Brain microvascular endothelial cell (primary cell): ENCODE measurements around the gene RAPGEF2.

Experiments
- DNase-seq: peaks from one replicate; pipeline ENCODE4 v3.0.0-alpha.2; 2020
- H3K27ac ChIP-seq: fragments of 250-450 bp; sonication (Bioruptor Pico); 2 replicates; pipeline ENCODE4 v1.5.1; 2020; ENCODE audit warnings: mild to moderate bottlenecking, moderate library complexity
- H3K27me3 ChIP-seq: fragments of 250-450 bp; sonication (Bioruptor Pico); replicated peaks from 2 replicates; pipeline ENCODE4 v1.5.1; 2020; ENCODE audit warnings: mild to moderate bottlenecking
- H3K36me3 ChIP-seq: fragments of 250-450 bp; sonication (Bioruptor Pico); replicated peaks from 2 replicates; pipeline ENCODE4 v1.5.1; 2020; ENCODE audit warnings: mild to moderate bottlenecking
- H3K4me3 ChIP-seq: 2 replicates; pipeline ENCODE4 v1.5.1; 2011; ENCODE audit warnings: low read depth, mild to moderate bottlenecking, control low read depth, low read length, moderate library complexity
- CTCF ChIP-seq: IDR thresholded peaks from 2 replicates; pipeline ENCODE4 v1.5.1; 2011; ENCODE audit warnings: low read depth, mild to moderate bottlenecking, moderate library complexity, low read length, control low read depth, inconsistent platforms; ENCODE audit errors: missing control alignments
- in situ Hi-C: cut with HindIII; loops from 2 replicates; pipeline ENCODE4 v1.10.0; 2017; ENCODE audit warnings: low sequenced_read_pairs, low pct_ligation_motif_present

RAPGEF2 gene

GRCh38 chr4:159162576-159162975 lies 59.7 kb downstream of the RAPGEF2 start:
- no peak for DNase-seq
- no peak overlapping the region for H3K4me3 ChIP-seq
- no peaks in the 10 kb centered on the region for H3K27me3 ChIP-seq
- H3K36me3 ChIP-seq: no peaks in the 10 kb centered on the region
- no peak overlapping the region for H3K27ac ChIP-seq
- in situ Hi-C loops: no loop called here
- no peak for TF ChIP-seq CTCF

- DNase-seq: no peak
- Histone ChIP-seq H3K36me3 (no peaks in the 10 kb centered on the region), H3K27ac (no peak overlapping the region), H3K27me3 (no peaks in the 10 kb centered on the region), H3K4me3 (no peak overlapping the region)
- in situ Hi-C loops: no loop called here
- no peak for TF ChIP-seq CTCF
These were observed 60.6 kb downstream of the RAPGEF2 start for GRCh38 chr4:159163521-159163920.

GRCh38 chr4:159169404-159170302 lies 66.8 kb downstream of the RAPGEF2 start:
- in situ Hi-C loops: no loop called here
- no peak for DNase-seq
- H3K27me3 ChIP-seq: no peaks in the 10 kb centered on the region
- H3K27ac ChIP-seq: no peak overlapping the region
- no peak for TF ChIP-seq CTCF
- no peak overlapping the region for H3K4me3 ChIP-seq
- H3K36me3 ChIP-seq: no peaks in the 10 kb centered on the region

GRCh38 chr4:159171287-159171686 lies 68.4 kb downstream of the RAPGEF2 start:
- DNase-seq: no peak
- in situ Hi-C loops: no loop called here
- no peak overlapping the region for H3K27ac ChIP-seq
- no peak overlapping the region for H3K4me3 ChIP-seq
- no peak for TF ChIP-seq CTCF
- no peaks in the 10 kb centered on the region for H3K36me3 ChIP-seq
- H3K27me3 ChIP-seq: no peaks in the 10 kb centered on the region

- Histone ChIP-seq H3K4me3 (no peak overlapping the region), H3K27ac (no peak overlapping the region), H3K27me3 (no peaks in the 10 kb centered on the region), H3K36me3 (no peaks in the 10 kb centered on the region)
- no peak for DNase-seq
- TF ChIP-seq CTCF: no peak
- in situ Hi-C loops: no loop called here
These were observed 71.0 kb downstream of the RAPGEF2 start for GRCh38 chr4:159173886-159174285.
